Neural cell (in vitro differentiated cells): ENCODE data around the gene HHIPL1. TPM values are rescaled to one million over a fixed set of nuclear protein-coding genes. Genes with fewer than 3 reads are reported as not detected.

ENCODE experiments used
- H2AFZ ChIP-seq: fragments of 200-600, 300-800 bp; sonication (generic), shearing (Covaris generic); 2 replicates; pipeline ENCODE4 v1.6.0; 2014; ENCODE audit warnings: low read depth, mild to moderate bottlenecking, antibody characterized with exemption, low read length, moderate library complexity
- H3F3A ChIP-seq: fragments of 200-600 bp; shearing (Covaris generic); 2 replicates; pipeline ENCODE4 v1.6.1; 2016; ENCODE audit warnings: mild to moderate bottlenecking, moderate library complexity, mixed read lengths, antibody characterized with exemption, low read length; ENCODE audit not compliant: insufficient read depth, poor library complexity, severe bottlenecking
- H3K27ac ChIP-seq: fragments of 200-600, 300-800 bp; sonication (generic), shearing (Covaris generic); 2 replicates; pipeline ENCODE4 v1.5.1; 2014; ENCODE audit warnings: mild to moderate bottlenecking, low read length, moderate library complexity
- H3K27me3 ChIP-seq: fragments of 300-800, 200-600 bp; sonication (generic), shearing (Covaris generic); 2 replicates; pipeline ENCODE4 v1.6.0; 2014; ENCODE audit warnings: mild to moderate bottlenecking, low read depth, low read length, moderate library complexity; ENCODE audit not compliant: insufficient read depth
- H3K36me3 ChIP-seq: fragments of 300-800, 200-600 bp; sonication (generic), shearing (Covaris generic); 2 replicates; pipeline ENCODE4 v1.5.1; 2014; ENCODE audit warnings: mild to moderate bottlenecking, antibody characterized with exemption, low read length, moderate library complexity; ENCODE audit not compliant: insufficient read depth
- H3K4me2 ChIP-seq: fragments of 300-800, 200-600 bp; sonication (generic), shearing (Covaris generic); 2 replicates; pipeline ENCODE4 v1.6.0; 2014; ENCODE audit warnings: mild to moderate bottlenecking, low read length
- H3K4me3 ChIP-seq: fragments of 300-800, 200-600 bp; sonication (generic), shearing (Covaris generic); 2 replicates; pipeline ENCODE4 v1.5.1; 2014; ENCODE audit warnings: mild to moderate bottlenecking, low read length, moderate library complexity
- H3K79me2 ChIP-seq: fragments of 200-600 bp; shearing (Covaris generic); replicated peaks from 2 replicates; pipeline ENCODE4 v1.6.0; 2014; ENCODE audit warnings: mild to moderate bottlenecking, low read length, moderate library complexity; ENCODE audit not compliant: insufficient read depth
- H3K9ac ChIP-seq: fragments of 300-800, 200-600 bp; sonication (generic), shearing (Covaris generic); 2 replicates; pipeline ENCODE4 v1.6.1; 2016; ENCODE audit warnings: mild to moderate bottlenecking, low read length, mixed read lengths
- H3K9me2 ChIP-seq: fragments of 200-600 bp; shearing (Covaris generic); 2 replicates; pipeline ENCODE4 v1.6.1; 2016; ENCODE audit warnings: mild to moderate bottlenecking, low read length, mixed read lengths; ENCODE audit not compliant: insufficient read depth
- H3K9me3 ChIP-seq: fragments of 200-600, 300-800 bp; sonication (generic), shearing (Covaris generic); 2 replicates; pipeline ENCODE4 v1.6.1; 2016; ENCODE audit warnings: mild to moderate bottlenecking, mixed run types, low read length, moderate library complexity, mixed read lengths
- H4K20me1 ChIP-seq: fragments of 200-600 bp; shearing (Covaris generic); 2 replicates; pipeline ENCODE4 v1.6.1; 2016; ENCODE audit warnings: mild to moderate bottlenecking, mixed run types; ENCODE audit not compliant: insufficient read depth
- CTCF ChIP-seq: fragments of 450-650 bp; IDR thresholded peaks from 2 replicates; pipeline ENCODE4 v1.5.1; 2014; ENCODE audit warnings: antibody characterized with exemption, mild to moderate bottlenecking, moderate library complexity; ENCODE audit not compliant: poor library complexity, severe bottlenecking
- EP300 ChIP-seq: fragments of 450-650 bp; conservative IDR thresholded peaks from 2 replicates; pipeline ENCODE4 v1.6.1; 2014; ENCODE audit warnings: antibody characterized with exemption, mild to moderate bottlenecking, moderate library complexity; ENCODE audit not compliant: poor library complexity, severe bottlenecking
- EZH2 ChIP-seq: fragments of 200-600, 300-800 bp; shearing (Covaris generic), sonication (generic); IDR thresholded peaks from 2 replicates; pipeline ENCODE4 v1.6.1; 2014; ENCODE audit warnings: antibody characterized with exemption, low read length, borderline replicate concordance, mild to moderate bottlenecking; ENCODE audit not compliant: insufficient read depth, poor library complexity, severe bottlenecking
- MXI1 ChIP-seq: fragments of 450-650 bp; conservative IDR thresholded peaks from 2 replicates; pipeline ENCODE4 v1.6.1; 2014; ENCODE audit warnings: antibody characterized with exemption, mild to moderate bottlenecking; ENCODE audit not compliant: poor library complexity, severe bottlenecking
- POLR2AphosphoS5 ChIP-seq: IDR thresholded peaks from 2 replicates; pipeline ENCODE4 v1.6.1; 2012
- RAD21 ChIP-seq: fragments of 450-650 bp; conservative IDR thresholded peaks from 2 replicates; pipeline ENCODE4 v1.6.1; 2014; ENCODE audit warnings: antibody characterized with exemption, mild to moderate bottlenecking, moderate library complexity
- SMC3 ChIP-seq: fragments of 450-650 bp; conservative IDR thresholded peaks from 2 replicates; pipeline ENCODE4 v1.6.1; 2014; ENCODE audit warnings: antibody characterized with exemption, mild to moderate bottlenecking, moderate library complexity; ENCODE audit not compliant: poor library complexity
- TAF1 ChIP-seq: IDR thresholded peaks from 2 replicates; pipeline ENCODE4 v1.6.1; 2012; ENCODE audit warnings: low read depth
- polyA plus RNA-seq: library from polyadenylated mRNA; depleted of rRNA; stranded (reverse); fragments of >200 nt; gene quantifications from 2 replicates; pipeline ENCODE4 v1.2.3, GENCODE V29; 2014
- TF ChIP-seq, protein P1 (sequence below): IDR thresholded peaks from 2 replicates; pipeline ENCODE4 v1.6.1; 2012; ENCODE audit warnings: borderline replicate concordance

HHIPL1 gene
- polyA plus RNA-seq, 1 donor from 2014 or later = 0.47 TPM

DNA sequence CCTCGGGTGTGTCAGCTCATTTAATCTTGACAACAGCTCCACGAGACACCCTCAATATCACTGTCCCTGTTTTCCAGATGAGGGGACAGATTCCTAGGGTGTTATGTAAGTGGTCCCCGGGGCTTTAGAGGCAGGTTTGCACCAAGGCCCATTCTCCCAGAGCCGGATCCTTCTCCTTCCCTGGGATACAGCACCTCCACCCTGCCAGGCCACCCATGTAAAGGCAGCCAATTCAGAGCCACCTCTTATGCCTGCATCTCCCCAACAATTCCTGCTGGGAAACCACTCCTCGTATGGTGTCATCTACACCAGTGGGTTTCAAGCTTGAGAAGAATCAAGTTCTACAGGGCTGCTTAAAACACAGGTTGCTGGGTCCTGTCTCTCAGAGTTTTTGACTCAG, 35.1 kb downstream of the HHIPL1 start:
- Histone ChIP-seq H3K79me2 (no peaks in the 10 kb centered on the region), H3K4me2 (no peak overlapping the region), H3K27me3 (no peaks in the 10 kb centered on the region), H3K9ac (no peak overlapping the region), H3K9me2 (no peaks in the 10 kb centered on the region), H3K4me3 (no peak overlapping the region), H3K9me3 (no peaks in the 10 kb centered on the region), H4K20me1 (no peaks in the 10 kb centered on the region), H2AFZ (no peak overlapping the region), H3F3A (no peaks in the 10 kb centered on the region), H3K36me3 (no peaks in the 10 kb centered on the region), H3K27ac (no peak overlapping the region)
- TF ChIP-seq SMC3 (no peak), MXI1 (no peak), EZH2 (no peak), RAD21 (no peak), POLR2AphosphoS5 (no peak), CTCF (no peak), EP300 (no peak), TAF1 (no peak)
- TF ChIP-seq, protein P1, sequence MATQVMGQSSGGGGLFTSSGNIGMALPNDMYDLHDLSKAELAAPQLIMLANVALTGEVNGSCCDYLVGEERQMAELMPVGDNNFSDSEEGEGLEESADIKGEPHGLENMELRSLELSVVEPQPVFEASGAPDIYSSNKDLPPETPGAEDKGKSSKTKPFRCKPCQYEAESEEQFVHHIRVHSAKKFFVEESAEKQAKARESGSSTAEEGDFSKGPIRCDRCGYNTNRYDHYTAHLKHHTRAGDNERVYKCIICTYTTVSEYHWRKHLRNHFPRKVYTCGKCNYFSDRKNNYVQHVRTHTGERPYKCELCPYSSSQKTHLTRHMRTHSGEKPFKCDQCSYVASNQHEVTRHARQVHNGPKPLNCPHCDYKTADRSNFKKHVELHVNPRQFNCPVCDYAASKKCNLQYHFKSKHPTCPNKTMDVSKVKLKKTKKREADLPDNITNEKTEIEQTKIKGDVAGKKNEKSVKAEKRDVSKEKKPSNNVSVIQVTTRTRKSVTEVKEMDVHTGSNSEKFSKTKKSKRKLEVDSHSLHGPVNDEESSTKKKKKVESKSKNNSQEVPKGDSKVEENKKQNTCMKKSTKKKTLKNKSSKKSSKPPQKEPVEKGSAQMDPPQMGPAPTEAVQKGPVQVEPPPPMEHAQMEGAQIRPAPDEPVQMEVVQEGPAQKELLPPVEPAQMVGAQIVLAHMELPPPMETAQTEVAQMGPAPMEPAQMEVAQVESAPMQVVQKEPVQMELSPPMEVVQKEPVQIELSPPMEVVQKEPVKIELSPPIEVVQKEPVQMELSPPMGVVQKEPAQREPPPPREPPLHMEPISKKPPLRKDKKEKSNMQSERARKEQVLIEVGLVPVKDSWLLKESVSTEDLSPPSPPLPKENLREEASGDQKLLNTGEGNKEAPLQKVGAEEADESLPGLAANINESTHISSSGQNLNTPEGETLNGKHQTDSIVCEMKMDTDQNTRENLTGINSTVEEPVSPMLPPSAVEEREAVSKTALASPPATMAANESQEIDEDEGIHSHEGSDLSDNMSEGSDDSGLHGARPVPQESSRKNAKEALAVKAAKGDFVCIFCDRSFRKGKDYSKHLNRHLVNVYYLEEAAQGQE = no peak

GRCh38 chr14:99681101-99681831, 36.3 kb downstream of the HHIPL1 start:
- TF ChIP-seq, protein P1 = no peak
- TF ChIP-seq EP300 (no peak), EZH2 (no peak), CTCF (no peak), POLR2AphosphoS5 (no peak), RAD21 (no peak), SMC3 (no peak), TAF1 (no peak), MXI1 (no peak)
- Histone ChIP-seq H2AFZ (no peak overlapping the region), H3K9ac (no peak overlapping the region), H3K4me2 (no peak overlapping the region), H3K27me3 (no peaks in the 10 kb centered on the region), H3F3A (no peaks in the 10 kb centered on the region), H3K79me2 (no peaks in the 10 kb centered on the region), H3K27ac (no peak overlapping the region), H3K9me3 (no peaks in the 10 kb centered on the region), H3K9me2 (no peaks in the 10 kb centered on the region), H4K20me1 (no peaks in the 10 kb centered on the region), H3K36me3 (no peaks in the 10 kb centered on the region), H3K4me3 (no peak overlapping the region)
